ENCODE data around the gene SPATA31E1. TPM values are rescaled to one million over a fixed set of nuclear protein-coding genes. Genes with fewer than 3 reads are reported as not detected.

Gene SPATA31E1
- total RNA-seq, 1 donor from 2014 or later: 0.21 TPM

GRCh38 chr9:87857948-87858335 is 24.7 kb upstream of the SPATA31E1 start:
- Mint-ChIP-seq H3K9me3 (peaks cover 14% of the 10 kb centered on the region), H3K4me3 (no peak overlapping the region), H3K27ac (ENCODE audit: unreplicated experiment) (no peak overlapping the region), H3K36me3 (ENCODE audit: low read depth) (peaks cover 11% of the 10 kb centered on the region), H3K4me1 (no peaks in the 10 kb centered on the region), H3K27me3 (ENCODE audit: low read depth) (peaks cover 2% of the 10 kb centered on the region)
- DNase-seq (ENCODE audit: low read depth, low spot score): no peak
- TF ChIP-seq, protein P1, sequence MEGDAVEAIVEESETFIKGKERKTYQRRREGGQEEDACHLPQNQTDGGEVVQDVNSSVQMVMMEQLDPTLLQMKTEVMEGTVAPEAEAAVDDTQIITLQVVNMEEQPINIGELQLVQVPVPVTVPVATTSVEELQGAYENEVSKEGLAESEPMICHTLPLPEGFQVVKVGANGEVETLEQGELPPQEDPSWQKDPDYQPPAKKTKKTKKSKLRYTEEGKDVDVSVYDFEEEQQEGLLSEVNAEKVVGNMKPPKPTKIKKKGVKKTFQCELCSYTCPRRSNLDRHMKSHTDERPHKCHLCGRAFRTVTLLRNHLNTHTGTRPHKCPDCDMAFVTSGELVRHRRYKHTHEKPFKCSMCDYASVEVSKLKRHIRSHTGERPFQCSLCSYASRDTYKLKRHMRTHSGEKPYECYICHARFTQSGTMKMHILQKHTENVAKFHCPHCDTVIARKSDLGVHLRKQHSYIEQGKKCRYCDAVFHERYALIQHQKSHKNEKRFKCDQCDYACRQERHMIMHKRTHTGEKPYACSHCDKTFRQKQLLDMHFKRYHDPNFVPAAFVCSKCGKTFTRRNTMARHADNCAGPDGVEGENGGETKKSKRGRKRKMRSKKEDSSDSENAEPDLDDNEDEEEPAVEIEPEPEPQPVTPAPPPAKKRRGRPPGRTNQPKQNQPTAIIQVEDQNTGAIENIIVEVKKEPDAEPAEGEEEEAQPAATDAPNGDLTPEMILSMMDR (conservative IDR thresholded peaks at IDR 0.05): no peak

GRCh38 chr9:87859137-87859536 is 23.5 kb upstream of the SPATA31E1 start:
- TF ChIP-seq, protein P1 (conservative IDR thresholded peaks at IDR 0.05): no peak
- H3K4me3 Mint-ChIP-seq: no peak overlapping the region
- peaks cover 14% of the 10 kb centered on the region for H3K9me3 Mint-ChIP-seq
- H3K27ac Mint-ChIP-seq (ENCODE audit: unreplicated experiment): peak overlapping the region; percentile 71
- DNase-seq (ENCODE audit: low read depth, low spot score): no peak
- no peaks in the 10 kb centered on the region for H3K4me1 Mint-ChIP-seq
- H3K27me3 Mint-ChIP-seq (ENCODE audit: low read depth): peaks cover 2% of the 10 kb centered on the region
- peaks cover 11% of the 10 kb centered on the region for H3K36me3 Mint-ChIP-seq (ENCODE audit: low read depth)

- Mint-ChIP-seq H3K9me3 (peaks cover 14% of the 10 kb centered on the region), H3K27me3 (ENCODE audit: low read depth) (peaks cover 2% of the 10 kb centered on the region), H3K27ac (ENCODE audit: unreplicated experiment) (no peak overlapping the region), H3K4me3 (no peak overlapping the region), H3K4me1 (no peaks in the 10 kb centered on the region), H3K36me3 (ENCODE audit: low read depth) (peaks cover 11% of the 10 kb centered on the region)
- TF ChIP-seq, protein P1 (conservative IDR thresholded peaks at IDR 0.05): no peak
- DNase-seq (ENCODE audit: low read depth, low spot score): no peak
Observed at GRCh38 chr9:87859786-87860185, 22.9 kb upstream of the SPATA31E1 start.

DNA sequence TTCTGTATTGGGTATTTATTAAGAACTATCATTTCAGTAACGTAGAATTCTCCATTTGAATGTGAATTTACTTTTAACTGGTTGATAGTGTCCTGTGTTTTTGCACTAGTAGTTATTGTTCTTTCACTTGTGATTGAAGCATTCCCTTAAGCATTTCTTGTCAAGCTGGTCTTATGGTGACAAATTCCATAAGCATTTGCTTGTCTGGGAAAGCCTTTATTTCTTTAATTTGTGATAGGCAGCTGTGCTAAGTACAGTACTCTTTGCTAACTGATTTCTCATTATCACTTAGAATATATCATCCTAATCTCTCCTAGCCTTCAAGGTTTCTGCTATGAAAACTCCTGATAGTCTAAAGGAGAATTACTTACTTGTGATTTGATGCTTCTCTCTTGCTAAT is 21.3 kb upstream of the SPATA31E1 start:
- H3K27ac Mint-ChIP-seq (ENCODE audit: unreplicated experiment): no peak overlapping the region
- DNase-seq (ENCODE audit: low read depth, low spot score): no peak

DNA sequence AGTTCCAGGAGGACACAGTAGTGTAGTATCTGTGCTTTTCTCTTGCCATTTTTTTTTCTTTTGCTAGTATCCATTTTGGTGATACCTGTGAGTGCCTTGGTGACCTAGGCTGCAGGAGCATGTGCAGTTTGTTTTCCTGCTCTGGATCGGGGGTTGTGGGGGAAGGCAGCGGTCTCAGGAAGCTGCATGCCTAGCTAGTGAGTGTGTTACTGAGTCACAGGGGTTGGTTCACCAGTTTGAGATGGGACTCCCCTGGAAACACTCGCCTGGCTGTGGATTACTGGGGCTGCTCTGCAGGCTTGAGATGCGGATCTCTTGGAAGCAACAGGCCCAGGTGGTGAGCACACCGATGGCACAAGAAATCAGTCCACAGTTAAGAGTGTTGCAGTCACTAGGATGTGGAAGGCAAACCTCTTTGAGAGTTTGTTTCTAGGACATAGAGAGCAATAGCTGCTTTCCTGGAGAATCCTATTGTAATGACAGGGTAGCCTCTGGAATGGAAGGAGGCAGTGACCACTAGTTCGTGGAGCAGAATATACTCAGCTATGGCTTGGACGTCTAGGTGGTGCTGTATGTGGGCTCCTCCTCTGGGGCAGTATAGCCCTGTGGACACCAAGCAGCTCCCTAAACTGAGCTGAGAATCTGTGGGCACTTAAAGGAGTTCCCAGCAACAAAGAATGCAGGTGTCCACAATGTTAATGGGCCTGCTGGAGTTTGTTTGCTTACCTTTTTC is 20.0 kb upstream of the SPATA31E1 start:
- Mint-ChIP-seq H3K4me1 (no peaks in the 10 kb centered on the region), H3K9me3 (peaks cover 14% of the 10 kb centered on the region), H3K36me3 (ENCODE audit: low read depth) (peaks cover 8% of the 10 kb centered on the region), H3K4me3 (no peak overlapping the region), H3K27me3 (ENCODE audit: low read depth) (peaks cover 2% of the 10 kb centered on the region), H3K27ac (ENCODE audit: unreplicated experiment) (no peak overlapping the region)
- TF ChIP-seq, protein P1 (conservative IDR thresholded peaks at IDR 0.05): no peak
- no peak for DNase-seq (ENCODE audit: low read depth, low spot score)

More for the DNA sequence above, 21.3 kb upstream of the SPATA31E1 start:
- Mint-ChIP-seq H3K36me3 (ENCODE audit: low read depth) (peaks cover 8% of the 10 kb centered on the region), H3K4me1 (no peaks in the 10 kb centered on the region), H3K4me3 (no peak overlapping the region), H3K27me3 (ENCODE audit: low read depth) (peaks cover 2% of the 10 kb centered on the region), H3K9me3 (peaks cover 14% of the 10 kb centered on the region)
- TF ChIP-seq, protein P1 (conservative IDR thresholded peaks at IDR 0.05): no peak
